Stimulated activated CD8-positive, alpha-beta memory T cell treated with anti-CD3 and anti-CD28 coated beads, Interleukin-7, amount 100 ng/mL, for 24 hours (primary cell): ENCODE data around the gene ZNF587.
"Not testable (repeated sequence)": the region's sequence is repeated elsewhere in the genome, so short reads cannot be mapped to it uniquely, and the experiment has no call there.

Experiments
- DNase-seq: peaks from one replicate; pipeline ENCODE4 v3.0.0-alpha.2; 2020; ENCODE audit warnings: low read depth

The ZNF587 gene

GRCh38 chr19:57823155-57823554 is 26.5 kb upstream of the ZNF587 start:
- DNase-seq = not testable (repeated sequence)

GRCh38 chr19:57823608-57824007 is 26.1 kb upstream of the ZNF587 start:
- not testable (repeated sequence) for DNase-seq

- no peak for DNase-seq
Measured at GRCh38 chr19:57825511-57825910, 24.1 kb upstream of the ZNF587 start.

- no peak for DNase-seq
Measured at GRCh38 chr19:57829316-57829715, 20.3 kb upstream of the ZNF587 start.

GRCh38 chr19:57830071-57830602 is 19.5 kb upstream of the ZNF587 start, which contains the start of gene ZNF587B:
Gene ZNF587B, plus strand, starts transcription at chr19:57830299. Its CDS starts 230 bp downstream, at chr19:57830529.
- peak; percentile 24 for DNase-seq

- not testable (repeated sequence) for DNase-seq
Measured at GRCh38 chr19:57836991-57837390, 12.7 kb upstream of the ZNF587 start.

GRCh38 chr19:57838622-57839191 is 11.0 kb upstream of the ZNF587 start:
- DNase-seq = not testable (repeated sequence)

- no peak for DNase-seq
Measured at GRCh38 chr19:57841122-57841763, 8.4 kb upstream of the ZNF587 start.

- not testable (repeated sequence) for DNase-seq
Measured at GRCh38 chr19:57847164-57847563, 2.5 kb upstream of the ZNF587 start.

GRCh38 chr19:57849162-57849665 is 445 bp upstream of the ZNF587 start:
- DNase-seq = not testable (repeated sequence)

- no peak for DNase-seq
Measured at GRCh38 chr19:57850553-57851017, 926 bp downstream of the ZNF587 start.

- not testable (repeated sequence) for DNase-seq
Measured at GRCh38 chr19:57851812-57852603, 2.3 kb downstream of the ZNF587 start.

- not testable (repeated sequence) for DNase-seq
Measured at GRCh38 chr19:57854117-57854516, 4.5 kb downstream of the ZNF587 start.

- not testable (repeated sequence) for DNase-seq
Measured at GRCh38 chr19:57862351-57862750, 12.7 kb downstream of the ZNF587 start.

GRCh38 chr19:57867868-57868492 is 18.3 kb downstream of the ZNF587 start:
- DNase-seq = no peak

- DNase-seq = not testable (repeated sequence)
Measured at GRCh38 chr19:57869655-57870054, 20.0 kb downstream of the ZNF587 start.

- DNase-seq = no peak
Measured at GRCh38 chr19:57870225-57870624, 20.6 kb downstream of the ZNF587 start.

GRCh38 chr19:57872450-57872849 is 22.8 kb downstream of the ZNF587 start:
- DNase-seq = no peak

- DNase-seq = not testable (repeated sequence)
Measured at GRCh38 chr19:57873883-57874799, 24.5 kb downstream of the ZNF587 start.

GRCh38 chr19:57886046-57886445 is 36.4 kb downstream of the ZNF587 start:
- no peak for DNase-seq
